Endothelial cell of umbilical vein (primary cell): Measurements from ENCODE around the gene LTBP1. TPM values are rescaled to one million over a fixed set of nuclear protein-coding genes. Genes with fewer than 3 reads are reported as not detected.

ENCODE experiments used
- BruUV-seq: library from RNA; stranded (reverse); fragments of 400-500 nt; replicated peaks from 2 replicates; lab custom pipeline; 2021; lab: Mats Ljungman, UMichigan
- CTCF ChIA-PET: fragments of 300-600, 350-600 bp; sonication (Branson Sonifier 250); formaldehyde crosslinking; loops from one replicate; lab custom pipeline; 2021; ENCODE audit warnings: antibody characterized with exemption, inconsistent platforms; lab: Charles Lee
- POLR2A ChIA-PET: fragments of 300-600, 350-600 bp; sonication (Branson Sonifier 250); formaldehyde crosslinking; loops from one replicate; lab custom pipeline; 2021; ENCODE audit warnings: antibody characterized with exemption, inconsistent platforms; lab: Charles Lee
- DNase-seq: peaks from one replicate; pipeline ENCODE4 v3.0.0-alpha.2; 2011; ENCODE audit warnings: low read depth, low spot score
- FAIRE-seq: peaks from 2 replicates; lab custom pipeline; 2011; peaks lifted over from hg19 to GRCh38; lab: Jason Lieb, UNC
- H2AFZ ChIP-seq: 2 replicates; pipeline ENCODE4 v1.6.0; 2012; ENCODE audit warnings: low read depth, low read length, control low read depth, inconsistent platforms
- H3K27ac ChIP-seq: 2 replicates; pipeline ENCODE4 v1.5.1; 2011; ENCODE audit warnings: low read depth, mild to moderate bottlenecking, control low read depth, low read length, moderate library complexity; ENCODE audit not compliant: insufficient read depth
- H3K27me3 ChIP-seq, 2 experiments: 2 replicates each; pipeline versions ENCODE4 v1.6.0 to v1.6.1; 2011; ENCODE audit warnings: low read length in 2 of 2, mixed read lengths in 1 of 2; ENCODE audit not compliant: control insufficient read depth in 2 of 2, insufficient read depth in 2 of 2
- H3K36me3 ChIP-seq, 2 experiments: 2 replicates in 1 of 2; 3 replicates in 1 of 2; pipeline ENCODE4 v1.5.1; 2011; ENCODE audit warnings: low read length in 2 of 2, mild to moderate bottlenecking in 1 of 2, moderate library complexity in 1 of 2; ENCODE audit not compliant: control insufficient read depth in 2 of 2, insufficient read depth in 2 of 2; ENCODE audit errors: extremely low read depth in 1 of 2
- H3K4me1 ChIP-seq: 3 replicates; pipeline ENCODE4 v1.5.1; 2011; ENCODE audit warnings: mild to moderate bottlenecking, low read length; ENCODE audit not compliant: control insufficient read depth, insufficient read depth; ENCODE audit errors: extremely low read depth
- H3K4me2 ChIP-seq: 2 replicates; pipeline ENCODE4 v1.6.1; 2011; ENCODE audit warnings: low read length, control low read depth, mixed read lengths; ENCODE audit not compliant: insufficient read depth
- H3K4me3 ChIP-seq, 3 experiments: fragments of 200-600 bp in 1 of 3; sonication (generic), shearing (Covaris generic) in 1 of 3; replicated peaks in 1 of 3; 2 replicates each; pipeline ENCODE4 v1.5.1; 2011 to 2016; ENCODE audit warnings: control low read depth in 3 of 3, low read length in 3 of 3, mild to moderate bottlenecking in 2 of 3, inconsistent platforms in 1 of 3, low read depth in 1 of 3, moderate library complexity in 1 of 3; ENCODE audit not compliant: insufficient read depth in 1 of 3
- H3K79me2 ChIP-seq: 2 replicates; pipeline ENCODE4 v1.6.0; 2012; ENCODE audit warnings: low read length, inconsistent platforms; ENCODE audit not compliant: control insufficient read depth, insufficient read depth
- H3K9ac ChIP-seq: replicated peaks from 2 replicates; pipeline ENCODE3; 2011; ENCODE audit warnings: low read length, control low read depth; ENCODE audit not compliant: insufficient read depth; ENCODE audit errors: extremely low read depth
- H3K9me1 ChIP-seq: replicated peaks from 3 replicates; pipeline ENCODE4 v1.6.0; 2011; ENCODE audit warnings: mild to moderate bottlenecking, low read length; ENCODE audit not compliant: control insufficient read depth, insufficient read depth; ENCODE audit errors: extremely low read depth
- H3K9me3 ChIP-seq: replicated peaks from 2 replicates; pipeline ENCODE4 v1.5.1; 2012; ENCODE audit warnings: low read length, inconsistent platforms; ENCODE audit not compliant: control insufficient read depth, insufficient read depth
- H4K20me1 ChIP-seq: replicated peaks from 2 replicates; pipeline ENCODE3; 2011; ENCODE audit warnings: mild to moderate bottlenecking, low read length; ENCODE audit not compliant: control insufficient read depth, insufficient read depth; ENCODE audit errors: extremely low read depth
- EZH2 ChIP-seq: IDR thresholded peaks from 2 replicates; pipeline ENCODE4 v1.6.1; 2012; ENCODE audit warnings: borderline replicate concordance, low read depth, mild to moderate bottlenecking, moderate library complexity, low read length, inconsistent platforms; ENCODE audit not compliant: severe bottlenecking
- FOS ChIP-seq: IDR thresholded peaks from 2 replicates; pipeline ENCODE4 v1.6.1; 2011; ENCODE audit warnings: mild to moderate bottlenecking, low read length, moderate library complexity, borderline replicate concordance; ENCODE audit not compliant: insufficient read depth
- GATA2 ChIP-seq: IDR thresholded peaks from 2 replicates; pipeline ENCODE4 v1.7.0; 2011; ENCODE audit warnings: low read depth, mild to moderate bottlenecking, moderate library complexity, mixed read lengths, low read length; ENCODE audit not compliant: insufficient read length, insufficient read depth
- JUN ChIP-seq: IDR thresholded peaks from 2 replicates; pipeline ENCODE4 v1.6.1; 2011; ENCODE audit warnings: borderline replicate concordance, low read depth; ENCODE audit not compliant: insufficient read length, insufficient read depth
- MYC ChIP-seq: IDR thresholded peaks from one replicate; pipeline ENCODE4 v1.6.1; 2011; ENCODE audit warnings: mild to moderate bottlenecking, low read depth, low read length
- POLR2A ChIP-seq: IDR thresholded peaks from 2 replicates; pipeline ENCODE4 v1.6.1; 2012; ENCODE audit warnings: low read depth, mild to moderate bottlenecking, control low read depth, low read length
- POLR2AphosphoS5 ChIP-seq: IDR thresholded peaks from 2 replicates; pipeline ENCODE4 v1.6.1; 2012; ENCODE audit warnings: low read depth, mild to moderate bottlenecking, control low read depth, low read length, moderate library complexity; ENCODE audit not compliant: insufficient read depth
- dilution Hi-C: fragments of 300-500 bp; cut with MboI; formaldehyde crosslinking; loops from one replicate; pipeline ENCODE4 v1.15.0; 2019; ENCODE audit warnings: low sequenced_read_pairs; ENCODE audit not compliant: extremely low pct_ligation_motif_present
- intact Hi-C: fragments of 100-400 bp; cut with micrococcal nuclease; formaldehyde crosslinking; loops from one replicate; pipeline ENCODE4 v1.10.0; 2022
- polyA plus RNA-seq, 4 experiments: library from polyadenylated mRNA; depleted of rRNA in 3 of 4; stranded (reverse) in 3 of 4; unstranded in 1 of 4; fragments of >200 nt; gene quantifications; 2 replicates each; pipeline versions ENCODE4 v1.2.1 to v1.2.3, GENCODE V29; 2011 to 2012; ENCODE audit warnings: missing spikeins in 1 of 4
- total RNA-seq: library from RNA; stranded (reverse); gene quantifications from 2 replicates; pipeline ENCODE4 v1.2.3, GENCODE V29; 2021
- TF ChIP-seq, protein P1 (sequence below), 2 donors: IDR thresholded peaks; 1 replicate in 1 of 2; 2 replicates in 1 of 2; pipeline ENCODE4 v1.5.1; 2011; ENCODE audit warnings: low read length in 2 of 2, mild to moderate bottlenecking in 2 of 2, moderate library complexity in 2 of 2, control low read depth in 1 of 2, inconsistent platforms in 1 of 2, low read depth in 1 of 2; ENCODE audit not compliant: insufficient read depth in 1 of 2; ENCODE audit errors: extremely low read depth in 1 of 2
- TF ChIP-seq, protein P2 (sequence below): IDR thresholded peaks from 2 replicates; pipeline ENCODE4 v1.6.1; 2011; ENCODE audit not compliant: insufficient read depth, insufficient read length

Gene LTBP1
- total and polyA plus RNA-seq, 2 donors (not counting 3 experiments of a cell fraction or from before 2014, with no cell fraction given): 57.4 to 68.2 TPM

GRCh38 chr2:33354981-33355380, 408.2 kb downstream of the LTBP1 start:
- no peak for DNase-seq

DNA sequence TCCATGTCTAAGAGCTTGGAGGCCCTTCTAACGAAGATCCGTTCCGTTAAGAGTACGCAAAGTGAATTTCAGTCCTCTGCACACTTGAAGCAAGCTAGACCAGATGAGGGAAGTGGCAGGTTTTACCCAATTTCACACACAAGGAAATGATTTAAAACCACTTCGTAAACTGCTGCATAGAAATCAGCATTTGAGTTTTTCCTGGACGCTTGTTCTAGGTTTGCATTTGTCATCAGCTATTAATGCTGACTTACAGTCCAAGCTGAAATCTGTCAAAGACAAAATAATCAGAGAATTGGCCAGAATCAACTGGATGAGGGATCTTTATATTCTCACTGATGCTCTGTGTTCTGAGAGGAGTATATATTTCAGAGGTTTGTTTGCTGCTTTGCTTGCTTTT, 412.1 kb downstream of the LTBP1 start:
- DNase-seq (no peak), FAIRE-seq (no peak)
- intact Hi-C loops: no loop called here
- Histone ChIP-seq H3K27me3 (no peaks in the 10 kb centered on the region), H3K4me1 (peaks cover 3% of the 10 kb centered on the region), H3K9me3 (peaks cover 4% of the 10 kb centered on the region), H3K9me1 (peaks cover 2% of the 10 kb centered on the region), H3K27ac (no peak overlapping the region), H3K4me3 (no peak overlapping the region), H3K4me2 (no peak overlapping the region), H3K9ac (no peak overlapping the region), H4K20me1 (no peaks in the 10 kb centered on the region), H3K79me2 (no peaks in the 10 kb centered on the region), H2AFZ (no peak overlapping the region), H3K36me3 (no peaks in the 10 kb centered on the region)
- POLR2A ChIA-PET: no interaction called here
- no peak for TF ChIP-seq MYC
- TF ChIP-seq, protein P1, sequence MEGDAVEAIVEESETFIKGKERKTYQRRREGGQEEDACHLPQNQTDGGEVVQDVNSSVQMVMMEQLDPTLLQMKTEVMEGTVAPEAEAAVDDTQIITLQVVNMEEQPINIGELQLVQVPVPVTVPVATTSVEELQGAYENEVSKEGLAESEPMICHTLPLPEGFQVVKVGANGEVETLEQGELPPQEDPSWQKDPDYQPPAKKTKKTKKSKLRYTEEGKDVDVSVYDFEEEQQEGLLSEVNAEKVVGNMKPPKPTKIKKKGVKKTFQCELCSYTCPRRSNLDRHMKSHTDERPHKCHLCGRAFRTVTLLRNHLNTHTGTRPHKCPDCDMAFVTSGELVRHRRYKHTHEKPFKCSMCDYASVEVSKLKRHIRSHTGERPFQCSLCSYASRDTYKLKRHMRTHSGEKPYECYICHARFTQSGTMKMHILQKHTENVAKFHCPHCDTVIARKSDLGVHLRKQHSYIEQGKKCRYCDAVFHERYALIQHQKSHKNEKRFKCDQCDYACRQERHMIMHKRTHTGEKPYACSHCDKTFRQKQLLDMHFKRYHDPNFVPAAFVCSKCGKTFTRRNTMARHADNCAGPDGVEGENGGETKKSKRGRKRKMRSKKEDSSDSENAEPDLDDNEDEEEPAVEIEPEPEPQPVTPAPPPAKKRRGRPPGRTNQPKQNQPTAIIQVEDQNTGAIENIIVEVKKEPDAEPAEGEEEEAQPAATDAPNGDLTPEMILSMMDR (IDR thresholded peaks at IDR 0.05; ENCODE audit: extremely low read depth in 1 of 2, insufficient read depth in 1 of 2, low read depth in 1 of 2, low read length in 2 of 2): no peak
- TF ChIP-seq, protein P2, sequence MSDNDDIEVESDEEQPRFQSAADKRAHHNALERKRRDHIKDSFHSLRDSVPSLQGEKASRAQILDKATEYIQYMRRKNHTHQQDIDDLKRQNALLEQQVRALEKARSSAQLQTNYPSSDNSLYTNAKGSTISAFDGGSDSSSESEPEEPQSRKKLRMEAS: no peak
- TF ChIP-seq POLR2A: no peak
- TF ChIP-seq GATA2: no peak
- no peak for TF ChIP-seq EZH2
- TF ChIP-seq FOS: no peak
- TF ChIP-seq POLR2AphosphoS5: no peak
- TF ChIP-seq JUN: no peak
- BruUV-seq: no TSS peak
- CTCF ChIA-PET: interaction anchor here (0.9 to 2.7 kb wide), 5 partner anchors 8 to 224 kb away, joined by 3 to 7 read pairs (median 5); no protein-coding TSS in a partner anchor
- dilution Hi-C loops: no loop called here

More at GRCh38 chr2:33354981-33355380, 408.2 kb downstream of the LTBP1 start:
- peaks cover 2% of the 10 kb centered on the region in 2 experiments for H3K36me3 ChIP-seq
- dilution Hi-C loops (no loop called here), intact Hi-C loops (no loop called here)
- H3K4me3 ChIP-seq: no peak overlapping the region
- BruUV-seq: no TSS peak
- no peaks in the 10 kb centered on the region for H3K4me1 ChIP-seq
- H3K4me2 ChIP-seq: no peak overlapping the region
- no peak for FAIRE-seq
- CTCF ChIA-PET: no interaction called here
- POLR2A ChIA-PET: no interaction called here
- no peaks in the 10 kb centered on the region for H4K20me1 ChIP-seq
- no peak overlapping the region for H3K27ac ChIP-seq
- no peaks in the 10 kb centered on the region for H3K9me1 ChIP-seq
- no peak overlapping the region for H2AFZ ChIP-seq
- no peak for TF ChIP-seq POLR2A
- TF ChIP-seq JUN: peak; percentile 9
- TF ChIP-seq MYC: no peak
- TF ChIP-seq FOS: no peak
- H3K79me2 ChIP-seq: no peaks in the 10 kb centered on the region
- no peak overlapping the region for H3K9ac ChIP-seq
- peaks cover 4% of the 10 kb centered on the region for H3K9me3 ChIP-seq
- H3K27me3 ChIP-seq: no peaks in the 10 kb centered on the region
